KOPT-K1 (cell line): Measurements from ENCODE around the gene MIDN.

ENCODE experiments used
- H3K27ac ChIP-seq: fragments of 200-600 bp; sonication (generic); 2 replicates; pipeline ENCODE4 v1.5.1; 2016; ENCODE audit warnings: antibody characterized with exemption, mild to moderate bottlenecking, low read depth, low read length; ENCODE audit not compliant: poor library complexity, severe bottlenecking
- H3K36me3 ChIP-seq: fragments of 200-600 bp; sonication (generic); 2 replicates; pipeline ENCODE4 v1.5.1; 2017; ENCODE audit warnings: antibody characterized with exemption, mild to moderate bottlenecking, low read length, moderate library complexity; ENCODE audit not compliant: insufficient read depth
- H3K9me3 ChIP-seq: fragments of 200-600 bp; sonication (generic); 2 replicates; pipeline ENCODE4 v1.5.1; 2017; ENCODE audit warnings: antibody characterized with exemption, low read length, mild to moderate bottlenecking; ENCODE audit not compliant: insufficient read depth, poor library complexity, severe bottlenecking

Gene MIDN

DNA sequence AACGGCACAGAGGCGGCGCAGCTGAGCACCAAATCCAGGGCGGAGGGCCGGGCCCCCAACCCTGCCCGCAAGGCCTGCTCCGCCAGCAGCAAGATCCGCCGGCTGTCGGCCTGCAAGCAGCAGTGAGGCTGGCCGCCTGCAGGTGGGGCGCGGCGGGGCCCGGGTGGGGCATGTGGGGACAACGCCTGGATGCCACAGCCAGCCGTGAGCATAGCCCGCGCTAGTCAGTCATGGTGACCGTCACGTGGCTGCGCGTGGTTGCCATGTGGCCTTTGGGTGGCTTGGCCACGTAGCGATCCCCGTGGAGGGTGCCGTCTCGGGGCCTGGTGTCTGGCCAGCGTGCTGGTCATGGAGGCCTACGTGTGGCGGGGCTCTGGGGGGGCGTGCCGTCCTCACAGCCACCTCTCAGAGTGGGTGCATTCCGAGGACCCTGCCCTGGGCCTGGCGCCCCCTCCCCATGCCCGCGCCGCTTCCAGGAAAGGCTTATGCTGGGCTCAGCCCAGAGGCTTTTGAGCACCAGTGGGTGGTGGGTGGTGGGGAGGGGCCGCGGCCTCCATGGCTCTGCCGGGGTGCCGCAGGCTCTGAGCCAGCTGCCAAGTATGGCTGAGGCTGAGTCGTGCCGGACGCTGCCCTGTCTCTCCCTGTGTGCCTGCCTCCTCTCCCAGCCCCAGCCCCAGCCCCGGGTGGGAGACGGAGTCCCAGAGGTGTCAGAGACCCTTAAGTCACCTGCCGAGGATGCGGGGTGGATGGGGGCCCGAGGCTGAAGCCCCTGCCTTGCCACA lies 21.7 kb upstream of the MIDN start:
- peaks cover 48% of the 10 kb centered on the region; the same call in 1 of the 2 replicates for H3K36me3 ChIP-seq
- no peak overlapping the region for H3K27ac ChIP-seq
- no peaks in the 10 kb centered on the region for H3K9me3 ChIP-seq

DNA sequence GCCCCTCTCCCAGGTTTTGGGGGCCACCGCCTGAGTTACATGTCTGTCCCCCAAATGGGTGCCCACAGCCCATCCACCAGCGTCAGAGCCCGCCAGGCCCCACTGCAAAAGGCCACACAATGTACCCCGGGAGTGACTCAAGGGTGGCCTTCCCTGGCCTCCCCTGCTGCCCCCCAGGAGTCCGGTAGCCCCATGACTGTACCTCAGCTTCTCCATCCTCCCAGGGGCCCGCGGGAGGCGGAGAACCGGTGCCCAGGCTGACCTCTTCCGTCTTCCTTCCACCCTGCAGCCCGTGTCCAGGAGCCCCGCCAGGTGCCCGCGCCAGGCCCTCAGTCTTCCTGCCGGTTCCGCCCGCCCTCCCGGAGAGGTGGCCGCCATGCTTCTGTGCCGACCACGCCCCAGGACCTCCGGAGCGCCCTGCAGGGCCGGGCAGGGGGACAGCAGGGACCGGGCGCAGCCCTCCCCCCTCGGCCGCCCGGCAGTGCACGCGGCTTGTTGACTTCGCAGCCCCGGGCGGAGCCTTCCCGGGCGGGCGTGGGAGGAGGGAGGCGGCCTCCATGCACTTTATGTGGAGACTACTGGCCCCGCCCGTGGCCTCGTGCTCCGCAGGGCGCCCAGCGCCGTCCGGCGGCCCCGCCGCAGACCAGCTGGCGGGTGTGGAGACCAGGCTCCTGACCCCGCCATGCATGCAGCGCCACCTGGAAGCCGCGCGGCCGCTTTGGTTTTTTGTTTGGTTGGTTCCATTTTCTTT lies 20.9 kb upstream of the MIDN start:
- no peaks in the 10 kb centered on the region for H3K9me3 ChIP-seq
- H3K36me3 ChIP-seq = peaks cover 42% of the 10 kb centered on the region; the same call in 1 of the 2 replicates
- H3K27ac ChIP-seq = no peak overlapping the region

DNA sequence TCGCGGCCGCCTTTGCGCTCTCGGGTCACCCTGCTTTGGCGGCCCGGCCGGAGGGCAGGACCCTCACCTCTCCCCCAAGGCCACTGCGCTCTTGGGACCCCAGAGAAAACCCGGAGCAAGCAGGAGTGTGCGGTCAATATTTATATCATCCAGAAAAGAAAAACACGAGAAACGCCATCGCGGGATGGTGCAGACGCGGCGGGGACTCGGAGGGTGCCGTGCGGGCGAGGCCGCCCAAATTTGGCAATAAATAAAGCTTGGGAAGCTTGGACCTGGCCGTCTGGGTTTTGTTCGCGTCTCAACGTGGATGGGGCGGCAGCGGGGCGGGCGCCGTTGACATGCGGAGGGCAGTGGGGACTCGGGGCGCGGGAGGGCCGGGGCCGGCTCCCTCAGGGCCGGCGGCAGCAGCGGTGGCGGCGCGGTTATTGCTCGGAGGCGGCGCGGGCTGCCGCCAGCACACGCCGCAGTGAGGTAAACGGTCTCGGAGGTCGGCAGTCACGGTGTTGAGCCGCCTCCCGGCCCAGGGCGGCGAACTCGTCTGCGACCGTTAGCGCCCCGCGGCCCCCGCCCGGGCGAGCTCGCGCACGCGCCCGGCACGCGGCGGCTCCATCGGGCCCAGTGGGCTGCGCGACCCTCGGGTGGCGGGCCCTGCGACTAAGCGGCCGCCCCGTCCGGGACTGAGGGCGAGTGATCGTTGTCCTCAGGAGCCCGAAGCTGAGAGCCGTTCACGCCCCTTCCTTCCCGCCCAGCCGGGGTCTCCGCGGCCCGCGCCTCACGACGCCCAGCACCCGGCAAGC lies 20.0 kb upstream of the MIDN start:
- no peaks in the 10 kb centered on the region for H3K9me3 ChIP-seq
- H3K36me3 ChIP-seq = peaks cover 33% of the 10 kb centered on the region; the same call in 1 of the 2 replicates
- no peak overlapping the region for H3K27ac ChIP-seq

DNA sequence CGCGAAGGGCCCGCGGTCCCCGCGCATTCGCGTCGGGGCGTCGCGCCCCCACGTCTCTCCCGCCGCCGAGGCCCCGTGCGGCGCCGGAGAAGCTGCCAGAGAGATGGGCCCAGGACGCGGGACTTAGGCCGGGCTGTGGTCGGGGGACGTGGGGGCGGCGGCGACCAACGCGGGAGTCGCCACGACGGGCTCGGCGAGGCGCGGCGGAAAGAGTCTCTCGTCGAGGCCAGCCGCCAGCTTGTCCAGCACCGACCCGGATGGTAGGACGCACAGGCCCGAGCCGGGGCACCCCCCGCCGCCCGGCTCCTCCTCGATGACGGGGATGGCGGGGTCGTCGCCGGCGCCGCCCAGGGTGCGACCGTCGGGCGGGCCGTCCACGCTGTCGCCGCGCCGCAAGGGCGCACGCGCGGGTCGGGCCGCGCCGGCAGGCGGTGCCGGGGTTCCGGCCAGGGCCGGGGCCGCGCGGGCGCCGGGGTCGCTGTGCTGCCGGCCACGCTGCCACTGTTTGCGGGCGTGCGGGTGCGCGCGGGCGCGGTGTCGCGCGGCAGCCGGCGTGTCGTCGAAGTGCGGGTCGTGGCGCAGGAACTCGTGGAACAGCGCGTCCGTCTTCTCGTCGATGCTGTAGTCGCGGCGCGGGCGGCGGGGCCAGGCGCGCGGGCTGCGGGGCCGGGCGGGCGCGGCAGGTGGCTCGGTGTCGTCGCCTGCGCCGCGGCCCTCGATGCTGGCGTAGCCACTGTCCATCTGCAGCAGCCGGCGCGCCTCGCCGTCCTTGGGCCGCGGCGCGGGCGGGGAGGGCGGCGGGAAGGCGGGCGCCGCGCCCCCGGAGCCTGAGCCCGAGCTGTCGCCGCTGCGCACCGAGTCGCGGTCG lies 19.1 kb upstream of the MIDN start:
- Histone ChIP-seq H3K36me3 (peaks cover 25% of the 10 kb centered on the region; the same call in 1 of the 2 replicates), H3K27ac (no peak overlapping the region), H3K9me3 (no peaks in the 10 kb centered on the region)

DNA sequence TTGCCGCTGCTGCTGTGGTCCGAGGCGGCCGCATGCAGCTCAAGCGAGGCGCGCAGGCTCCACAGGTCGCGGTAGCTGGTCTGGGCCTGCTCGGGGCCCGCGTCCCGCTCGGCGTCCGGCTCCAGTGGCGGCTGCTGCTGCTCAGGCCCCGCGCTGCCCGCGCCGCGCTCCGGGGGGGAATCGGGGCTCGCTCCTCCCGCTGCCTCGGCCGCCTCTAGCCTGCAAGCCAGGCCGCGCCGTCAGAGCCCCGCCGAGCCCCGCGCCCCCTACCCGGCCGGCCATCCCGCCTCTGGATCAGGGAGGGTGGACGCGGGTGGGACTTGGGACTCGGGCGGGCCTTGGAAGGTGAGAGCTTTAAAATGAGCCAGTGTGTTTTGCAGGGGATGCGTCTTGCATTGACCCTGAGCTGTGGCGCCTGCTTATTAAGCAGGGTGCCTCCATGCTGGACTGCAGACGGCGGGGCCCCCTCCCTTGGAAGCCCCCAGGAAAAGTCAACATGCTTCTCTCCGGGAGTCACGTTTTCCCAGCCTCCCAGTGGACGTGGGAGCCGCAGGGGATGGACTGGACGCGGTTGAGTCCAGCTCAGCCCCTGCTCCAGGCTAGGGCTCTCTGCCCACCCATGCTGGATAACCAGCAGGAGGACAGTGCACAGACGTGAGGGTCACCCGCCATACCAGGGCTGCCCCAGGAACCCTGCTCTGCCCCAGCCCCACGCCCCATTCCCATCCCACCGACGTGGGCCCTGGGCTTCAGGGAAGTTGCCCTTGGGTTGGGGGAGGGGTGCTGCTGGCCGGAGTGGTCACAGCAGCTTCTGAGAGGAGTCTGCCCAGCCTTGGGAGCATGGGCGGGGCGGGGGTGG lies 18.2 kb upstream of the MIDN start:
- Histone ChIP-seq H3K36me3 (peaks cover 19% of the 10 kb centered on the region; the same call in 1 of the 2 replicates), H3K9me3 (no peaks in the 10 kb centered on the region), H3K27ac (no peak overlapping the region)

DNA sequence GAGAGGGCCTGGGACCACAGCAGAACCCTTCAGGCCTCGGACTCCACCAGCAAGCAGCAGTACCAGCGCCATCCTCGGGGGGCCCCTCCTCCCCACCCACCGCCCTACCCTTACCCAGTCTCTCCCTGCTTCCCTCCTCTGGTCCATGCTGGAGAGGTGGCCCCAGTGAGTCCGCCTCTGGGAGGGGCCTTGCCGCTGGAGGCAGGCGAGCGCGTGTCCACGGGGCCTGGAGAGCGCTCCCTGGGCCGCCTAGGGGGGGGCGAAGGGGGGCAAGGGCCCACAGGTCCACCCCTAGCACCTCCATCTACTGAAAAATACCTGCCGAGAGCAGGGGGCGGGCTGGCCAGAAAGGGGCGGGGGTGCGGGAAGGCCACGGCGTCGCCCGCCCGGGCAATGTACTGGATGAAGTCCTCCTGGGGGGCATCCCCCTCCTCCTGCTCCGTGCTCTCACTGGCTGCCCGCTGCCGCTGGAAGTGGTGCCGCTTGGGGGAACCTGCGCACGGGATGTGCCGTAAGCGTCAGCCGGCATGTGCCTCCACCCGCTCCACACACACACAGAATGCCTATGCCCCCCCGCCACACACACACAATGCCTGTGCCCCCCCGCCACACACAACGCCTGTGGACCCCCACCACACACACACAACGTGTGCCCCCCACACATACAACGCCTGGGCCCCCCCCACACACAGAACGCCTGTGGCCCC lies 17.4 kb upstream of the MIDN start:
- Histone ChIP-seq H3K27ac (no peak overlapping the region), H3K36me3 (peaks cover 17% of the 10 kb centered on the region; the same call in 1 of the 2 replicates), H3K9me3 (no peaks in the 10 kb centered on the region)

DNA sequence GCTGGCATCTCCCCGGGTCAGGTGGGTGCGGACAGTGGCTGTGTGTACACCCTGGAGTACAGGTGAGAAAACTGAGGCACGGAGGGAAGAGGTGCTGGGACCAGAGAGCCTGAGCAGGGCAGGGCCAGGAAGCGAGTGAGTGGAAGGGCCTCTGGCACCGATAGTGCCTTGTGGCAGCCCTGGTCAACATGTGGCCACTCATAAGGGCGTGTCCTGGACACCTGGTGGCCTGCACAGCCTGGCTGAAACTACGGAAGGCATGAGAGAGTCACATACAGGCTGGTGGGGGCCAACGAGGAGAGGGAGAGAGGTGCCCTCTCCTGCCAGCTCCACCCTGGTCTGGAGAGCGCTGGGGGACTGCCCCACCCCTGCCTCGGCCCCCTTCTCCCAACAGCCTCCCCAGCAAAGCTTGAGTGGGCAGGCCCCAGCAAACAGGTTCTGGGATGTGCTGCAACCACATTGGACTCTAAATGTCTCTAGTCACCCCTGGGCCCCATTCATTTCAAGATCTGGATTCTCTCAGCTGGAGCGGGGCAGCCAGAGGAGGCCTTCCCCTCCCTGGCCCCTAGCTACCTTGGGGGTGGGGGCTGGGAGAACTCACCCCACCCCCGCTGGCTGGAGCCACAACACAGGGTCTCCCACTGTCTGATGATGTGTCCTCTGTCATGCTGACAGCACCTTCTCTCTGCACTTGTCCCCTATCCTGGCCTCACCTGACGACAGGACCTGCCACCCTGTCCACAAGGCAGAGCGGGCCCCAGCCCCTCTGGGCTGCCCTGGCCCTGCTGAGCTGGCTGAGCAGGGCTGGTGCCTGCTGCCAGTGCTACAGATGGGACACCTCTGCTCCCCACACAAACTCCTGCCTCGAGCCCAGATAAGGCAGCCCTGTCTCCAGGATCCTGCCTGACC lies 16.4 kb upstream of the MIDN start:
- Histone ChIP-seq H3K27ac (no peak overlapping the region), H3K9me3 (no peaks in the 10 kb centered on the region), H3K36me3 (peaks cover 7% of the 10 kb centered on the region; the same call in 1 of the 2 replicates)

DNA sequence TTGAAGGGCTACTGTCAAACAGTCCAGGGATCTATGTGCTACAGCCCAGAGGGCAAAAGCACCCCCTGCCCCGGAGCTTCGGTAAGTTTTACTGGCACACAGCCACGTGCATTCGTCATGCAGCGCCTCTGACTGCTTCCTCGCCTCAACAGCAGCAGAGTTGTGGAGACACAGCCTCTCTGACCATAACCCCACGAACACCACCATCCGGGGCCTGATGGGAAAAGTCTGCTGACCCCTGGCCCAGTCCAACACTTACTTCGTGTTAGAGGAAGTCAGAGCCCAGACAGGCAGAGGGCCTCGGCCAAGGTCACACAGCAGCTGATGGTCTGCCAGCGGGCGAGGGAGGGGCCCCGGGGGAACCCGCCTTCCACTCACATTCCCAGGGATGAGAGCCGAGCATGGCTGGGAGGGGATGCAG lies 15.7 kb upstream of the MIDN start:
- H3K9me3 ChIP-seq = no peaks in the 10 kb centered on the region
- H3K36me3 ChIP-seq = 0 out of 2 replicates have a peak, but pooled peaks cover under 1% of the 10 kb centered on the region
- H3K27ac ChIP-seq = no peak overlapping the region

DNA sequence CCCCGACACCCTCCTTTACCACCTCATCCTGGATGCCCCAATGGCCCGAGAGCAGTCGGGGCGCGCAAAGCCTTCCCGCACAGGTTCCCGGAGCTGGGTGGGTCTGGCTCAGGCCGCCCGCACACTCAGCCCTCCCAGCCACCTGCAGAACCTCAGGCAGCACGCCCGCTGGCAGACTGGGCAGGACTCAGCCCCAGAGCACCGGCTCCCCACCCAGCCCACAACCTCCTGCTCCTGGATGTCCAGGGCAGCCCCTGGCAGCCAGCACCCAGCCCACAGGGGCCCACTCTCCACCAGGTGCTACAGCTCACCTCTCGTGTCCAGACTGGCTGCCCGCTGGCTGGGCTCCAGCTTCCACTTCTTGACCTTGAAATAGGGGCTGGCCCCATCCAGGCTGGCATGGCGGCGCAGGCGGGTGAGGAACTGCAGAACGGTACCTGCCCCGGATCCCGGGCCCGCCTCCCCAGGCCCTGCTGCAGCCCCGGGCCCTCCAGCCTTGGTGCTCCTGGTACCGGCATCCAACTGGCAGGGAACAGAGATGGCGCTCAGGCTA lies 15.2 kb upstream of the MIDN start:
- no peaks in the 10 kb centered on the region for H3K36me3 ChIP-seq
- no peak overlapping the region for H3K27ac ChIP-seq

DNA sequence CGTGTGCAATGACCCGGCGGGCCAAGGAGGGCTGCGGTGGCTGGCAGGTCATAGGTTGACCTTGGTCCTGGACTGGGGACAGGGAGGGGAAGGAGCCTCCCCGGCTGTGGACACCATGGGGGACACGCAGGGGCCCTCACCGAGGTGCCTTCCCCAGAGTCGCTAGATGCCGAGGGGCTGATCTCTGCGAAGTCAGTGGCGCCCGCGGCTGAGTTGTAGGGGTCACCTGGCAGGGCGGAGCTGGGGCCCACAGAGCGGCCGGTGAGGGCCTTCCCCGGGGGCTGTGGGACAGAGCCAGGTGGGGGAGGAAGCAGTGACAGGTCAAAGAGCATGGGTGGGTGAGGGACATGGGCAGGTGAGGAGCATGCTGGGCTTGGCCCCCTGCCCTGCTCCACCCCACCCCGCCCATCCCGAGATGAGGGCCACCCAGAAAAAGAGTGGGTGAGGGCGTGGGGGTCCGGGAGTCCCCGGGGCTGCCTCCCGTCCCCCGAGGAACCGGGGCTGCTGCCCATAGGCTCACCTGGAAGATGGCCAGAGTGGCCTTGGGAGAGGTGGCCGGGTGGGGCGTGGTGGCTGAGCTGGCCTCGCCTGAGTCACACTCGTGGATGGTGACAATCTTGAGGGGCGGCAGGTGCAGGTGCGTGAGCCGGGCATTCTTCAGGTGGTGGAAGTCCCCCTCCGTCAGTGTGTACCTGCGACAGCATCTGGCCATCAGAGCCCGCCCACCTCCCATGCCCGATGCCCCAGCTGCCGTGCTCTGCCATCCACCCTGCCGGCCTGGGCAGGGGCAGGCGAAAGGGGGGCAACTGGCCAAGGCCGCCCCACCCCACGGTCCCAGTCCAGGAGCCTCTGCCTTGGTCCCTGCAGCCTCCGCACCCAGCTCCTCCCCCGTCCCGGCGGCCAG lies 14.1 kb upstream of the MIDN start:
- H3K27ac ChIP-seq = no peak overlapping the region
- no peaks in the 10 kb centered on the region for H3K9me3 ChIP-seq
- no peaks in the 10 kb centered on the region for H3K36me3 ChIP-seq

More for the DNA sequence above, 15.2 kb upstream of the MIDN start:
- no peaks in the 10 kb centered on the region for H3K9me3 ChIP-seq

DNA sequence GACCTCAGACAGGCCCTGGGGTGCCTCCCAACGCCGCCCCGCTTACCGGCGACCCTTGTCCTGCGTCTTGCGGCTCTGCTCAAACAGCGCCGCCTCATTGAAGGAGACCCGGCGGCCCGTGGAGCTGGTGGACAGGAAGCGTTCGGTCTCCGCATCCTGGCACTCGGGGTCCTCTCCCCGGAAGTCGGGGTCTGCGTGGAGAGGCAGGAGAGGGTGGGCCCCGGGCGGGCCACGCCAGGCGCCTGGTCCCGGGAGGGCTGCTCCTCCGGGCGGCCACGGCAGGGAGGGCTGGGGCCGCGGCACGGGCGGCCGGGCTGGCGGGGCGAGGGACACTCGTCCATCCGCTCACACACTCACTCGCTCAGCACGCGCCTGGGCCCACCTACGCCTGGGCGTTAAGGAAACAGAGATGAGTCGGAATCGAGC lies 13.4 kb upstream of the MIDN start:
- Histone ChIP-seq H3K9me3 (no peaks in the 10 kb centered on the region), H3K36me3 (no peaks in the 10 kb centered on the region), H3K27ac (no peak overlapping the region)
